Fibroblast of the aortic adventitia (primary cell): Measurements from ENCODE around the gene CTSW. TPM values are rescaled to one million over a fixed set of nuclear protein-coding genes. Genes with fewer than 3 reads are reported as not detected.

Experiments
- DNase-seq: peaks from one replicate; pipeline ENCODE4 v3.0.0-alpha.2; 2010; ENCODE audit warnings: low read depth
- H3K4me3 ChIP-seq: 2 replicates; pipeline ENCODE4 v1.5.1; 2011; ENCODE audit warnings: low read depth, mild to moderate bottlenecking, control low read depth, low read length, moderate library complexity
- CTCF ChIP-seq: IDR thresholded peaks from 2 replicates; pipeline ENCODE4 v1.5.1; 2011; ENCODE audit warnings: mild to moderate bottlenecking, low read length, control low read depth, inconsistent platforms; ENCODE audit not compliant: insufficient read depth
- total RNA-seq: library from RNA; depleted of rRNA; stranded (reverse); fragments of >200 nt; gene quantifications from 2 replicates; pipeline ENCODE4 v1.2.3, GENCODE V29; 2012; ENCODE audit warnings: low replicate concordance

CTSW gene
- total RNA-seq, 1 donor, result not detected

GRCh38 chr11:65863889-65864705, 15.5 kb upstream of the CTSW start:
- H3K4me3 ChIP-seq, result no peak overlapping the region
- no peak for TF ChIP-seq CTCF
- DNase-seq, result no peak

GRCh38 chr11:65864706-65865471, 14.7 kb upstream of the CTSW start:
- TF ChIP-seq CTCF, result no peak

GRCh38 chr11:65865550-65866172, 14.0 kb upstream of the CTSW start:
- no peak for DNase-seq
- TF ChIP-seq CTCF, result no peak
- H3K4me3 ChIP-seq, result no peak overlapping the region

More at GRCh38 chr11:65864706-65865471, 14.7 kb upstream of the CTSW start:
- H3K4me3 ChIP-seq, result no peak overlapping the region
- DNase-seq, result no peak

GRCh38 chr11:65866509-65867283, 12.9 kb upstream of the CTSW start:
- DNase-seq, result no peak
- no peak for TF ChIP-seq CTCF

GRCh38 chr11:65867284-65868071, 12.2 kb upstream of the CTSW start:
- no peak for TF ChIP-seq CTCF
- DNase-seq, result no peak
- H3K4me3 ChIP-seq, result no peak overlapping the region

More at GRCh38 chr11:65866509-65867283, 12.9 kb upstream of the CTSW start:
- no peak overlapping the region for H3K4me3 ChIP-seq
